CD14-positive monocyte (primary cell): ENCODE data around the gene NFKBIL1. TPM values are rescaled to one million over a fixed set of nuclear protein-coding genes. Genes with fewer than 3 reads are reported as not detected.
A peak's percentile ranks its signal among the peaks of the same experiment; 100 is the strongest.

Source experiments
- DNase-seq, 3 donors: peaks; one replicate each; pipeline ENCODE4 v3.0.0-alpha.2; 2011 to 2022
- H2AFZ ChIP-seq: 2 replicates; pipeline ENCODE4 v1.6.0; 2012; ENCODE audit warnings: mild to moderate bottlenecking, low read depth, low read length, inconsistent platforms; ENCODE audit not compliant: insufficient read depth, poor library complexity, severe bottlenecking
- H3K27ac ChIP-seq, 2 donors: 1 replicate in 1 of 2; 2 replicates in 1 of 2; pipeline ENCODE4 v1.5.1; 2012 to 2013; ENCODE audit warnings: low read length in 2 of 2, control low read depth in 1 of 2, inconsistent platforms in 1 of 2, low read depth in 1 of 2, mild to moderate bottlenecking in 1 of 2
- H3K27me3 ChIP-seq, 2 donors: one replicate each; pipeline versions ENCODE4 v1.6.0 to v1.6.1; 2011 to 2013; ENCODE audit warnings: low read length in 2 of 2; ENCODE audit not compliant: control insufficient read depth in 2 of 2, insufficient read depth in 2 of 2
- H3K36me3 ChIP-seq, 2 donors: replicated peaks in 1 of 2; 1 replicate in 1 of 2; 2 replicates in 1 of 2; pipeline versions ENCODE4 v1.5.1 to v1.6.1; 2012 to 2013; ENCODE audit warnings: low read length in 2 of 2, control low read depth in 1 of 2, inconsistent platforms in 1 of 2, mild to moderate bottlenecking in 1 of 2; ENCODE audit not compliant: insufficient read depth in 2 of 2, control insufficient read depth in 1 of 2
- H3K4me1 ChIP-seq, 2 donors: 1 replicate in 1 of 2; 2 replicates in 1 of 2; pipeline versions ENCODE4 v1.5.1 to v1.6.1; 2012 to 2013; ENCODE audit warnings: low read length in 2 of 2, control low read depth in 1 of 2, inconsistent platforms in 1 of 2, mild to moderate bottlenecking in 1 of 2, moderate library complexity in 1 of 2; ENCODE audit not compliant: insufficient read depth in 2 of 2, control insufficient read depth in 1 of 2
- H3K4me2 ChIP-seq: replicated peaks from 2 replicates; pipeline ENCODE3; 2012; ENCODE audit warnings: low read length, moderate library complexity, mild to moderate bottlenecking; ENCODE audit not compliant: poor library complexity, severe bottlenecking; ENCODE audit errors: extremely low read depth
- H3K4me3 ChIP-seq, 3 experiments: fragments of 200-600 bp in 1 of 3; sonication (generic) in 1 of 3; replicated peaks in 1 of 3; 1 replicate in 2 of 3; 2 replicates in 1 of 3; pipeline ENCODE4 v1.5.1; 2011 to 2013; ENCODE audit warnings: low read length in 3 of 3, mild to moderate bottlenecking in 3 of 3, control low read depth in 2 of 3, low read depth in 2 of 3, inconsistent platforms in 1 of 3, moderate library complexity in 1 of 3
- H3K79me2 ChIP-seq: 2 replicates; pipeline ENCODE4 v1.6.0; 2012; ENCODE audit warnings: mild to moderate bottlenecking, control low read depth, inconsistent platforms, low read length, moderate library complexity; ENCODE audit not compliant: insufficient read depth
- H3K9ac ChIP-seq: 2 replicates; pipeline ENCODE4 v1.6.0; 2017; ENCODE audit warnings: low read length, mild to moderate bottlenecking; ENCODE audit not compliant: insufficient read depth, poor library complexity, severe bottlenecking
- H3K9me3 ChIP-seq, 2 donors: replicated peaks in 1 of 2; 1 replicate in 1 of 2; 2 replicates in 1 of 2; pipeline versions ENCODE4 v1.5.1 to v1.6.1; 2012 to 2013; ENCODE audit warnings: low read length in 2 of 2, control low read depth in 1 of 2; ENCODE audit not compliant: control insufficient read depth in 1 of 2, insufficient read depth in 1 of 2
- H4K20me1 ChIP-seq: 2 replicates; pipeline ENCODE4 v1.6.0; 2012; ENCODE audit warnings: mild to moderate bottlenecking, low read length, control low read depth, moderate library complexity; ENCODE audit not compliant: insufficient read depth
- H3K27ac Mint-ChIP-seq, 7 donors: one replicate each; pipeline ENCODE4 v1.8.0; 2020; ENCODE audit warnings: mild to moderate bottlenecking in 7 of 7, mixed read lengths in 7 of 7, moderate library complexity in 6 of 7, inconsistent platforms in 2 of 7
- H3K27me3 Mint-ChIP-seq, 3 donors: one replicate each; pipeline ENCODE4 v1.8.0; 2021 to 2022; ENCODE audit warnings: low read depth in 3 of 3, mild to moderate bottlenecking in 3 of 3, mixed read lengths in 3 of 3, moderate library complexity in 3 of 3, inconsistent platforms in 1 of 3
- H3K36me3 Mint-ChIP-seq, 2 donors: one replicate each; pipeline ENCODE4 v1.8.0; 2020; ENCODE audit warnings: mixed read lengths in 2 of 2, inconsistent platforms in 1 of 2, mild to moderate bottlenecking in 1 of 2
- H3K4me1 Mint-ChIP-seq: one replicate; pipeline ENCODE4 v1.8.0; 2020; ENCODE audit warnings: mild to moderate bottlenecking, mixed read lengths
- H3K4me3 Mint-ChIP-seq, 2 donors: one replicate each; pipeline ENCODE4 v1.8.0; 2020; ENCODE audit warnings: mild to moderate bottlenecking in 2 of 2, mixed read lengths in 2 of 2, moderate library complexity in 1 of 2
- H3K9me3 Mint-ChIP-seq, 7 donors: one replicate each; pipeline ENCODE4 v1.8.0; 2020 to 2022; ENCODE audit warnings: mixed read lengths in 7 of 7, mild to moderate bottlenecking in 6 of 7, moderate library complexity in 6 of 7, inconsistent platforms in 2 of 7
- CTCF ChIP-seq: fragments of 200-600 bp; IDR thresholded peaks from one replicate; pipeline ENCODE4 v1.8.0; 2022; ENCODE audit warnings: antibody characterized with exemption, mild to moderate bottlenecking
- WGBS: methylation state at CpG from one replicate; pipeline ENCODE4 v1.1.5; 2013; ENCODE audit warnings: missing lambda C conversion rate; ENCODE audit not compliant: insufficient coverage; 5-methylcytosine and 5-hydroxymethylcytosine counted together
- intact Hi-C, 2 donors: fragments of 100-400 bp; cut with micrococcal nuclease; formaldehyde crosslinking; loops; one replicate each; pipeline versions ENCODE4 v1.15.0 to v1.15.1; 2023
- polyA plus RNA-seq, 3 donors: library from polyadenylated mRNA; depleted of rRNA in 1 of 3; unstranded in 2 of 3; stranded (reverse) in 1 of 3; fragments of 300-500 nt in 2 of 3; fragments of >200 nt in 1 of 3; fragmentation: Illumina TruSeq in 2 of 3; gene quantifications; 1 replicate in 2 of 3; 2 replicates in 1 of 3; pipeline ENCODE4 v1.2.3, GENCODE V29; 2012 to 2021

The NFKBIL1 gene
- polyA plus RNA-seq, 3 donors: 7.7 to 10.3 (median 8.0) TPM

GRCh38 chr6:31510007-31510406 is 37.4 kb upstream of the NFKBIL1 start:
- H3K36me3 ChIP-seq: peaks cover 60 to 65% of the 10 kb centered on the region in 2 donors

DNA sequence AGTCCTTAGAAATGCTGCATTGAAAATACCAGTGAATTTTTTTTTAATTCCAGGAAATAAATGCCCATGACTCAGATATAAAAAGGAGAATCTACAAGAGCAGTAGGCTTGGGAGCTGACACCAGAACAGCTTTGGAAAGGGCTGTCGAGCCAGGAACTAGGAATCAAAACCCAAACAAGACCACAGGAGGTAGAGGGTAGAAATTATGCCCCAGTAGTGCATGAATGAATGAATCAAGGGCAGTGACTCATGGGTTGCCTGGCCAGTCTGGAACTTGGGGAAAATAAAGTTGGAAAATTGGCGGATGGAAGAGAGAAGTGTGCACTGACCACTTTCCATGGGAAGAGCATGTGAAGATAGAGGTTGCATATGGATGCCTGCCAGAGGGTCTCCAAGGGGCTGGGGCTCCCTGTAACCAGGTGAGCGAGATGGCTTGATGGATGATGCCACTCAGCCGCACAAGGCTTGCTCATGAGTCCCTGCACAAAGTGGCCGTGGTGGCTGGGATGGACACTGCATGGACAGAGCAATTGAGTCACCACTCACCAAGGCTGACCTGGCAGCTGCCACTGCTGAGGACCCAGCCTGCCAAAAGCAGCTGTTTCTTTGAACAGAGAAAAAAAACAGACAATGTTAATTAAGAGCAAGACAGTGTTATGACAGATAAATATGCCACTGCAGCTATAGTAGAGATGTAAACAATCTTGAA is 33.8 kb upstream of the NFKBIL1 start:
- H3K79me2 ChIP-seq: no peaks in the 10 kb centered on the region
- peaks cover 10% of the 10 kb centered on the region for H4K20me1 ChIP-seq
- peaks cover 25 to 29% of the 10 kb centered on the region in 2 donors for H3K36me3 ChIP-seq
- peaks cover 30 to 38% of the 10 kb centered on the region in 2 donors for H3K36me3 Mint-ChIP-seq
- no peak overlapping the region for H3K27ac Mint-ChIP-seq
- peaks cover 25% of the 10 kb centered on the region for H3K4me1 Mint-ChIP-seq
- H3K27ac ChIP-seq: no peak overlapping the region
- no peaks in the 10 kb centered on the region for H3K9me3 ChIP-seq
- no peak overlapping the region for H2AFZ ChIP-seq
- H3K9ac ChIP-seq: no peak overlapping the region
- no peak overlapping the region for H3K4me3 Mint-ChIP-seq
- H3K27me3 ChIP-seq: no peaks in the 10 kb centered on the region
- H3K4me3 ChIP-seq: no peak overlapping the region
- no peak for TF ChIP-seq CTCF
- no peaks in the 10 kb centered on the region for H3K9me3 Mint-ChIP-seq
- no peak for DNase-seq
- H3K4me1 ChIP-seq: peaks cover 21 to 22% of the 10 kb centered on the region in 2 donors
- peaks cover 0 to 2% (median 1%) of the 10 kb centered on the region in 3 donors for H3K27me3 Mint-ChIP-seq
- no peak overlapping the region for H3K4me2 ChIP-seq
- intact Hi-C loops: no loop called here
- 93% methylated on average over 4 of the region's 5 CpGs for WGBS

More at GRCh38 chr6:31510007-31510406, 37.4 kb upstream of the NFKBIL1 start:
- Histone ChIP-seq H3K27ac (no peak overlapping the region), H3K79me2 (peaks cover 24% of the 10 kb centered on the region), H3K9ac (no peak overlapping the region), H2AFZ (no peak overlapping the region), H3K9me3 (no peaks in the 10 kb centered on the region), H4K20me1 (peaks cover 41% of the 10 kb centered on the region), H3K4me1 (no peaks in the 10 kb centered on the region), H3K27me3 (no peaks in the 10 kb centered on the region), H3K4me3 (no peak overlapping the region), H3K4me2 (no peak overlapping the region)
- WGBS: 100% methylated on average over 1 of the region's 4 CpGs
- Mint-ChIP-seq H3K4me3 (no peak overlapping the region), H3K36me3 (peaks cover 65 to 74% of the 10 kb centered on the region in 2 donors), H3K27ac (peak overlapping the region in 1 of 7 donors; percentile 44), H3K27me3 (peaks cover 0 to 3% (median 0%) of the 10 kb centered on the region in 3 donors), H3K9me3 (no peaks in the 10 kb centered on the region), H3K4me1 (peaks cover 1% of the 10 kb centered on the region)
- DNase-seq: no peak
- intact Hi-C loops: no loop called here
- TF ChIP-seq CTCF: no peak
